ENCODE measurements around the gene TUBGCP2. TPM values are rescaled to one million over a fixed set of nuclear protein-coding genes. Genes with fewer than 3 reads are reported as not detected.

TUBGCP2 gene
- total RNA-seq (2022) (92.2 and 93.3 TPM in 2 replicates), Bru-seq, nascent RNA (percentile 72 among the genes with signal in this experiment), BruChase-seq, experiment 1, labeled RNA remaining after a 2-hour chase (percentile 75 among the genes with signal in this experiment), BruChase-seq, experiment 2, labeled RNA remaining after a 6-hour chase (percentile 84 among the genes with signal in this experiment)
- long read RNA-seq, full-length matches to known transcripts: 103 of 178 reads
- long read RNA-seq, partial matches to known transcripts: 50 of 178 reads
- long read RNA-seq, other reads (novel, unspliced or antisense): 25 of 178 reads

GRCh38 chr10:133308421-133309099 is at the start of gene TUBGCP2, which contains the start of gene ZNF511:
TUBGCP2 (minus strand) TSS chr10:133308872; CDS start chr10:133302941, 5,931 bp downstream.
ZNF511 (plus strand) TSS chr10:133308914; CDS start chr10:133308944, 30 bp downstream.
- peak within 1 kb of the TSS; percentile 99 for H3K4me3 Mint-ChIP-seq (ENCODE audit: unreplicated experiment)
- ChIA-PET CTCF (interaction anchor here (1.0 to 1.7 kb wide), 3 partner anchors 9 to 63 kb away, joined by 4 to 7 read pairs (median 5); no protein-coding TSS in a partner anchor), POLR2A (no interaction called here)
- Histone ChIP-seq H3K36me3 (ENCODE audit: control insufficient read depth, insufficient read depth, low read length) (peaks cover 6% of the 10 kb centered on the region), H3K4me3 (ENCODE audit: low read depth, low read length) (peak within 1 kb of the TSS; percentile 99), H3K4me1 (peaks cover 7% of the 10 kb centered on the region), H3K9me3 (no peaks in the 10 kb centered on the region), H3K27me3 (replicated peaks; ENCODE audit: control insufficient read depth, insufficient read depth, low read length) (no peaks in the 10 kb centered on the region)
- TSS peak; percentile 50 for BruUV-seq (replicated peaks)
- peak; percentile 87 to 95 for DNase-seq
- H3K27me3 Mint-ChIP-seq (ENCODE audit: insufficient read depth, unreplicated experiment): no peaks in the 10 kb centered on the region
- peak within 1 kb of the TSS; percentile 100 for H3K27ac Mint-ChIP-seq (ENCODE audit: unreplicated experiment)
- intact Hi-C loops (cut with micrococcal nuclease; ENCODE audit: unreplicated experiment): loop anchor here (1.0 to 5.0 kb wide), 5 partner anchors 46 to 166 kb away; partner anchors contain the start of genes MTG1 and PAOX
- TF ChIP-seq CTCF (IDR thresholded peaks at IDR 0.05; ENCODE audit: insufficient read depth in 1 of 2, low read depth in 1 of 2, low read length in 1 of 2, severe bottlenecking in 1 of 2, unreplicated experiment in 1 of 2): peak in 1 of 2 experiments; percentile 39
- peaks cover 39% of the 10 kb centered on the region for H3K36me3 Mint-ChIP-seq (ENCODE audit: insufficient read depth, unreplicated experiment)
- H3K9me3 Mint-ChIP-seq (ENCODE audit: unreplicated experiment): no peaks in the 10 kb centered on the region
- peaks cover 16% of the 10 kb centered on the region for H3K4me1 Mint-ChIP-seq (ENCODE audit: low read depth, unreplicated experiment)

- H3K36me3 ChIP-seq (ENCODE audit: control insufficient read depth, insufficient read depth, low read length): peaks cover 9% of the 10 kb centered on the region
- intact Hi-C loops (cut with micrococcal nuclease; ENCODE audit: unreplicated experiment): loop anchor here (1.0 to 2.0 kb wide), 2 partner anchors 15 to 37 kb away; partner anchors contain the start of genes ECHS1 and MTG1
- CTCF ChIA-PET: interaction anchor here (0.7 to 1.2 kb wide), 5 partner anchors 9 to 28 kb away, joined by 3 to 7 read pairs (median 4); no protein-coding TSS in a partner anchor
- H3K9me3 Mint-ChIP-seq (ENCODE audit: unreplicated experiment): no peaks in the 10 kb centered on the region
- no peaks in the 10 kb centered on the region for H3K27me3 ChIP-seq (replicated peaks; ENCODE audit: control insufficient read depth, insufficient read depth, low read length)
- H3K4me1 Mint-ChIP-seq (ENCODE audit: low read depth, unreplicated experiment): peaks cover 26% of the 10 kb centered on the region
- no TSS peak for BruUV-seq (replicated peaks)
- H3K27ac Mint-ChIP-seq (ENCODE audit: unreplicated experiment): peak within 1 kb of the TSS; percentile 85
- POLR2A ChIA-PET: interaction anchor here (0.8 to 1.9 kb wide), 9 partner anchors 9 to 100 kb away, joined by 3 to 14 read pairs (median 3); partner anchors contain the start of genes ECHS1 and PAOX
- TF ChIP-seq CTCF (IDR thresholded peaks at IDR 0.05; ENCODE audit: insufficient read depth in 1 of 2, low read depth in 1 of 2, low read length in 1 of 2, severe bottlenecking in 1 of 2, unreplicated experiment in 1 of 2): no peak
- DNase-seq: peak; percentile 91 to 94
- H3K4me3 Mint-ChIP-seq (ENCODE audit: unreplicated experiment): peak within 1 kb of the TSS; percentile 81
- H3K36me3 Mint-ChIP-seq (ENCODE audit: insufficient read depth, unreplicated experiment): peaks cover 32% of the 10 kb centered on the region
- H3K27me3 Mint-ChIP-seq (ENCODE audit: insufficient read depth, unreplicated experiment): no peaks in the 10 kb centered on the region
- H3K4me1 ChIP-seq: peaks cover 39% of the 10 kb centered on the region
- no peaks in the 10 kb centered on the region for H3K9me3 ChIP-seq
- peak within 1 kb of the TSS; percentile 62 for H3K4me3 ChIP-seq (ENCODE audit: low read depth, low read length)
Measured at GRCh38 chr10:133357285-133358161, 48.9 kb upstream of the TUBGCP2 start, which contains the start of gene FUOM. FUOM (minus strand) TSS chr10:133358019; CDS start chr10:133358007, 12 bp downstream.
